ENCODE data around the gene TMEM181. TPM values are rescaled to one million over a fixed set of nuclear protein-coding genes. Genes with fewer than 3 reads are reported as not detected.
"Not testable (repeated sequence)": the region's sequence is repeated elsewhere in the genome, so short reads cannot be mapped to it uniquely, and the experiment has no call there.

The TMEM181 gene
- polyA plus RNA-seq, 2 of the 4 experiments (the other 2 are of a cell fraction) = 11.6 to 21.1 TPM

GRCh38 chr6:158672726-158673125, 112.8 kb downstream of the TMEM181 start:
- WGBS (ENCODE audit: missing lambda C conversion rate) = 90% methylated on average over 6 of the region's 6 CpGs
- POLR2A ChIA-PET = interaction anchor here (0.6 kb wide), 1 partner anchor 36 kb away, joined by 3 read pairs; no protein-coding TSS in a partner anchor
- no peak for FAIRE-seq

GRCh38 chr6:158674342-158675131, 114.6 kb downstream of the TMEM181 start:
- H3K9me3 ChIP-seq = no peaks in the 10 kb centered on the region
- CTCF ChIA-PET = interaction anchor here (0.9 to 1.9 kb wide), 2 partner anchors 453 to 460 kb away, joined by 3 to 6 read pairs; no protein-coding TSS in a partner anchor
- no peak overlapping the region for H3K27ac ChIP-seq
- ATAC-seq = no peak
- DNase-seq (ENCODE audit: low read depth in 1 of 2, low spot score in 1 of 2) = no peak
- no peaks in the 10 kb centered on the region for H3K4me1 ChIP-seq
- no peak for FAIRE-seq
- H3K4me3 ChIP-seq = no peak overlapping the region
- POLR2A ChIA-PET = no interaction called here
- 85% methylated on average over 14 of the region's 14 CpGs for WGBS (ENCODE audit: missing lambda C conversion rate)
- TF ChIP-seq HOXB5 (CRISPR knock-in tag; IDR thresholded peaks at IDR 0.05) (no peak), HES2 (IDR thresholded peaks at IDR 0.05) (no peak), HEYL (CRISPR knock-in tag; IDR thresholded peaks at IDR 0.05) (no peak), FOSB (CRISPR knock-in tag; IDR thresholded peaks at IDR 0.05) (no peak), NFE2L2 (conservative IDR thresholded peaks at IDR 0.05; ENCODE audit: low read length) (no peak), HOXB13 (CRISPR knock-in tag; IDR thresholded peaks at IDR 0.05; ENCODE audit: low read depth) (no peak), KDM1A (IDR thresholded peaks at IDR 0.05; ENCODE audit: low read depth) (no peak), SREBF2 (IDR thresholded peaks at IDR 0.05) (no peak), REST (IDR thresholded peaks at IDR 0.05) (no peak), CHD4 (IDR thresholded peaks at IDR 0.05; ENCODE audit: borderline replicate concordance) (no peak), NR3C1 (IDR thresholded peaks at IDR 0.05) (no peak), HMGXB4 (CRISPR knock-in tag; IDR thresholded peaks at IDR 0.05; ENCODE audit: borderline replicate concordance) (no peak), ATOH8 (CRISPR knock-in tag; IDR thresholded peaks at IDR 0.05; ENCODE audit: low read depth) (no peak), POLR2A (IDR thresholded peaks at IDR 0.05; ENCODE audit: low read length) (no peak), BCL3 (IDR thresholded peaks at IDR 0.05) (no peak), TFCP2L1 (CRISPR knock-in tag; IDR thresholded peaks at IDR 0.05) (no peak)
- no peak overlapping the region for H3K4me2 ChIP-seq

More at GRCh38 chr6:158672726-158673125, 112.8 kb downstream of the TMEM181 start:
- DNase-seq (ENCODE audit: low read depth in 1 of 2, low spot score in 1 of 2) (no peak), ATAC-seq (no peak)
- no peak overlapping the region for H3K27ac ChIP-seq
- no peak overlapping the region for H3K4me2 ChIP-seq
- H3K4me1 ChIP-seq = no peaks in the 10 kb centered on the region
- TF ChIP-seq FOXS1 (CRISPR knock-in tag; IDR thresholded peaks at IDR 0.05) = no peak
- H3K4me3 ChIP-seq = no peak overlapping the region
- CTCF ChIA-PET = interaction anchor here (0.9 to 1.3 kb wide), 4 partner anchors 15 to 451 kb away, joined by 3 to 5 read pairs (median 4); no protein-coding TSS in a partner anchor
- H3K9me3 ChIP-seq = no peaks in the 10 kb centered on the region

- DNase-seq (ENCODE audit: low read depth in 1 of 2, low spot score in 1 of 2); FAIRE-seq; ATAC-seq; POLR2A ChIA-PET; H3K27ac ChIP-seq; H3K4me1 ChIP-seq; H3K4me3 ChIP-seq; H3K4me2 ChIP-seq; H3K9me3 ChIP-seq: not testable (repeated sequence)
- WGBS (ENCODE audit: missing lambda C conversion rate) = 64% methylated on average over 3 of the region's 3 CpGs
- CTCF ChIA-PET = interaction anchor here (0.6 to 0.8 kb wide), 2 partner anchors 9 to 446 kb away, joined by 3 to 5 read pairs; no protein-coding TSS in a partner anchor
These were observed 117.2 kb downstream of the TMEM181 start for GRCh38 chr6:158677094-158677493.
